MV-4-11 (cell line): Measurements from ENCODE around the gene CABYR.
A peak's percentile ranks its signal among the peaks of the same experiment; 100 is the strongest.

ENCODE experiments used
- DNase-seq: peaks from one replicate; lab custom pipeline; 2025; lab: John Stamatoyannopoulos, UW

The CABYR gene

GRCh38 chr18:24189664-24190346, 50.9 kb downstream of the CABYR start:
- no peak for DNase-seq

DNA sequence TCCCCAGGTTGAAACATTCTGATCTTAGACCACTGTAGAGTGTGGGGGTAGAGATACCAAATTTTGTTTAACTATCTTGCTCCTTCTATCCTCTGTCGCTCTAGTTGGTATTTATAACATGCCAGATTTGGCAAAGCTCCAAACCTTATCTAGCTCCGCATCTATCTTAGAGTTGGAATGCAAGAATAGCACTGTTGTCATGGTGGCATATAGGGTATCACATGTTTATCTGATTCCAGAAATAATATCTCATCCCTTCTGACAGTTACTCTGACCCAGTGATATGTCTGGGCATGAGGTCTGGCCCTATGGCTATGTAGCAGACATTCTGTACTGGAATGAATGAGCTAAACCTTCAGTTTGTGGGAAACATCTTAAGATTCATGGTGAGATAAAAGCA, 51.7 kb downstream of the CABYR start:
- DNase-seq, result no peak

DNA sequence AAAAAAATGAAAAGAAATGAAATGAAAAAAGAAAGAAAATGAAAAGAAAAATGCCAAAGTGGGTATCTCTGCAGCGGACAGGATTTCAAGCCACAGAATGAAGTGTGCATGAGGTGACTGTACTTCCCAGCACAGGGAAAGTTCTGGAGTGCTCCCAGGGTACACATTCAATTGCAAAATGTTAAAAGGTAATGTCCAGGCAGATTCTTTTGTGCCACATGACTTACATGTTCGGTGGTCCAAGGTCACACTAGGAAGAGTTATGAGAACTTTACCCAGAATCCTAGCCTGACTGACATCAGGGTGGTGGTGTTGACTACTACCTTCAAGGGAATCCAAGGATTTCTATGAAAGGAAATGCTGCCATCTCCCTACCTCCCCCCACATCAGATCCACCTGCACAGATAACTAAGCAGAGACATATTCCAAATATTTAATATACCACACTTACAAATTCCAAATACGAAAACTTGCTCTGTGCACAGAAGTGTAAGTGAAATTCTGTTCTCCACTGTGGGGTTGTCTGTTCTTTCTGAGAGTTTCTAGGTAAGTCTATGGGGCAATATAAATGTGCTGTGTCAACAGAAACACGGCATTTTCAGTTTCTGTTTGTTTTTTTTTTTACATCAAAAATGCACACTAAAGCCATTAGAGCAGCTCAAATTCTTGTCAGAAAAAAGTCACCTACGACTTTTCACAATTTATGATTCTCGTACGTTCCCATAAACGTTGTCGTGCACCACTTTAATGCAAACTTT, 56.6 kb downstream of the CABYR start:
- no peak for DNase-seq

DNA sequence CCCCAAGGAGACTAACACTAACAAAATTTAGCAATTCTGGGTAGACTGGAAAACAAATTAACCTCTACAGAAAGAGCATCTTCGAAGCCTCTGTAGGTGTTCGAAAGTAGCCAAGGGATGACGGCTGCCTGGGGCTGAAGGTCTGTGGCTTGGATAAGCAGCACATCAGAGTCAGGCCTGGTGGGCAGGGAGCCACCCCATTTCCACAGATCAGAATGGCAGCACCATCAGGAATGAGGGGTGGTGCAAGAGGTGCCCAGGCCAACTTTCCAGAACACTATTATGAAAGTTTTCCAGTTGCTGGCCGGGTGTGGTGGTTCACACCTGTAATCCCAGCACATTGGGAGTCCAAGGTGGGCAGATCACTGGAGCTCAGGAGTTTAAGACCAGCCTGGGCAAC, 57.9 kb downstream of the CABYR start:
- DNase-seq, result no peak

GRCh38 chr18:24197412-24197811, 58.5 kb downstream of the CABYR start:
- DNase-seq, result no peak

DNA sequence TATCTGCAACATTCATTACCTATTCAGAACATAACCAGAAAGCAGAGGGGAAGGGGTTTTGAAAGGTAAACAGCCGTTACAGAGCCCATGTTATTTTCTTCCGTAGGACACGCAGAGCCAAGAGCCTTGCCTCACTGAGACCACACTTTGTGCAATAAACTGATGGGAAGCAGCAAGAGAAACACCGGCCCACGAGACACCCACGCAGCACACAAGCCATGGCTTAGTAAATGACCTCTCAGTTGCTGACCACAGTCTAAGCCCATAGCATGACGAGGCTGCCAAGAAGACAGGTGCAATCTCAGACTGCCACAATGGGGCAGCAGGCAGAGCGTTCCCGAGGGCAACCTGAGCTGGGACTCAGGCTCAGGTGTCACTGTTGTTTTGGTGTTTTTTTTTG, 59.6 kb downstream of the CABYR start:
- peak; percentile 27 for DNase-seq

DNA sequence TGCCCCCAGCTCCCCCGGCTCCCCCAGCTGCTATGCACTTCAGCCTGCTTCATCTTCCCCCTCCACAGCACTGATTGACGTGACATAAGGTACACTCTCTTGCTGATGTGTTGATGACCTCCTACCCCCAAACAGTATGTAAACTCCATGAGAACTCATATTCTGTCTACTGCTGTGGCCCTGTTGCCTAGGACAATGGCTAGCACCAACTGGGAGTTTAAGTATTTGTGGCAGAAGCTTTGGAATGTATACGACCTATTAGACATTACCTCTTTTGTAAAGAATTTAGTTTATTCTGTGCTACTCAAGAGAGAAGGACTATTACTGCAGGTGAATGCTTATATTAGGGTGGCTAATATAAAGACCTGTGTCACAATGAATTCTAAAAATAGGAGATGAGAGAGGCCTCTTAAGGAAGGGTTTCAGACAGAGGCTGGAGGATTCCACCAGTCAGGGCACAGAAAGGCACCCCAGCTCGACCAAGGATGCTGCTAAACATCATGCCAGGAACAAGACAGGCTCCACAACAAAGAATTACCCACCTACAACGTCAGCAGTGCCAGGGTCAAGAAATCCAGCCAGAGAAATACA, 60.6 kb downstream of the CABYR start:
- no peak for DNase-seq

DNA sequence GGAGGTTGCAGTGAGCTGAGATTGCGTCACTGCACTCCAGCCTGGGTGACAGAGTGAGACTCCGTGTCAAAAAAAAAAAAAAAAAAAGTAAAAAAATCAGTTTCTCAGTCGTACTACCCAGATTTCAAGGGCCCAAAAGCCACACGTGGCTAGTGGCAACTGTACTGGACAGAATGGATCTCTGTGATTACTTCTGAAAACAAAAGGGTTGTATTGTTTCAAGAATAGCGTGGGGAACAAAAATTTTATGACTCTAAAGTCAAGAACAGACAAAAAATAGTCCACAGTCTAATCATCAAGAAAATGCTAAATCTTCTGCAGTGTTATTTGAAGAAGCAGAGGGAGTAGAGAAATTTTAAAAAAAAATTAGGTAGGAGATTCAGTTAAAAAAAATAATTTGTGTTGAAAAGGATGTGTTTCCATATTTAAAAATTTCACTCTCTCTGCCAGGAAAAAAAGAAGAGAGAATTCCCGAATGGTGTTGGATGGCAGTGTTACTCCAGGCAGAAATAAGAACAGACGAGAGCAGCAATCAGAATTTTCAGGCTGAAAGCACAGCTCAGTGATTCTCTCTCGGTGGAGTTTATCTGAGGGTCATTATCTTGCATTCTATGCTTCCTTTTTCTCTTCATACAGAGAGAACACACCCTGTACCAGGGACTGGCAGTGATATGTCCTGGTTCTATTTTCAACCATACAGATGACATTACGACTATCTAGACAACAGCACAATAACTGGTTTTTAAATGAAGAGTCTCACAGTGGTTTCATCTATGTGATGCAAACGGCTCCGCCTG, 61.8 kb downstream of the CABYR start:
- DNase-seq, result no peak

DNA sequence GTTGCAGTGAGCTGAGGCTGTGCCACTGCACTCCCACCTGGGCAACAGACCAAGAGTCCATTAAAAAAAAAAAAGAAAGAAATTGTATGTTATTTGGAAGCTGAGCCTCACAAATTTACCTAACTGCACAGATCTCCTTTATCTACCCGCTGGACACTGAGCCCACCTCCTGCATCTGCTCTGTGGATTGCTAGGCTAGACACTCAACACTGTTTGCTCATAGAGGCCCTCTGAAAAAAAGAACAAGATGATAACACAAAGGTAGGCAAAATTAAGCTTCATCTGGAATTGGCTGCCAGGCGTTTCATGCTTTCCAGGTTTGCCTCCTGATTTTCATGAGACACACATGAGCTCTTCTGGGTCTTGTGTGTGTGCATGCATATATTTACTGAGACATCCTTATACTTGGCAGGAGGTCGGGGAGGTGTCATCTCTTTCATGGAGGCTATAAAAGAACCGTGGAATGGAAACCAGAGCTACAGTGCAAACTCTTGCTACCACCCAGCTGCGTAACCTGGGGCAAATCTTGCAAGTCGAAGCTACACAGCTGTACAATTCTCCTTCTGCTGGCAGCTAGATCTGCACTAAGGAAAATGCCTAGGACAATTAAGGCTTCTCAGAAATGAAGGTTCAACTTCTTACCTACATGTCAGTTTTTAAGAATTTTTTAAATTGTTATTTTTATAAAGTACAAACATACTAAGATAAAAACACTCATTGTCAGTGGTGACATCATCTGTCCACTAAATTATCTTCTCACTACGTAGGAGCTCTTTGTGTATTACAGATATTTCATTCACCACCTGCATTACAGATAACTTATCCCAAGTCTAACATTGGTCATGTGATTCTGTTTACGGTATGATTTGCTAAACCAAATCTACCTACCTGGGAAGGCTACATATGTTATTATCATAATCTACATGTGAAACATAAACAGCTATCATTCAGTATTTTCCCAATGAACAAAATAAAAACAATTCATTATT, 63.1 kb downstream of the CABYR start:
- no peak for DNase-seq

DNA sequence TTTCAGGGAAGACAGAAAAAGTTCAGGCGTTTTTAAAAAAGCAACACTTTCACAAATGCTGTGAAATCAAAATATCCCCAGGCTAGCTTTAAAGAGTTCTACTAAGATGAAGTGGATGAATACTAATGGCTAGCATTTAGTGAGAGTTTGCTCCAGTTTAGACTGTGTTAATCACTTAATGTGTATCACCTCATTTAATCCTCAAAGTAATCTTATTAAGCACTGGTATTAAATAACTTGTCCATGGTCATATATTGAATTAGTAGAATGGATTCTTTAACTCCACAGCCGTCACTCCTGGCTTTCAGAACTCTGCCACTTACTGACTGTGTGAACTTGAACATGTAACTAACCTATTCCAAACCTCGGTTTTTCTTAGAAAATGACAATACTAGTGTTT, 66.0 kb downstream of the CABYR start:
- no peak for DNase-seq

DNA sequence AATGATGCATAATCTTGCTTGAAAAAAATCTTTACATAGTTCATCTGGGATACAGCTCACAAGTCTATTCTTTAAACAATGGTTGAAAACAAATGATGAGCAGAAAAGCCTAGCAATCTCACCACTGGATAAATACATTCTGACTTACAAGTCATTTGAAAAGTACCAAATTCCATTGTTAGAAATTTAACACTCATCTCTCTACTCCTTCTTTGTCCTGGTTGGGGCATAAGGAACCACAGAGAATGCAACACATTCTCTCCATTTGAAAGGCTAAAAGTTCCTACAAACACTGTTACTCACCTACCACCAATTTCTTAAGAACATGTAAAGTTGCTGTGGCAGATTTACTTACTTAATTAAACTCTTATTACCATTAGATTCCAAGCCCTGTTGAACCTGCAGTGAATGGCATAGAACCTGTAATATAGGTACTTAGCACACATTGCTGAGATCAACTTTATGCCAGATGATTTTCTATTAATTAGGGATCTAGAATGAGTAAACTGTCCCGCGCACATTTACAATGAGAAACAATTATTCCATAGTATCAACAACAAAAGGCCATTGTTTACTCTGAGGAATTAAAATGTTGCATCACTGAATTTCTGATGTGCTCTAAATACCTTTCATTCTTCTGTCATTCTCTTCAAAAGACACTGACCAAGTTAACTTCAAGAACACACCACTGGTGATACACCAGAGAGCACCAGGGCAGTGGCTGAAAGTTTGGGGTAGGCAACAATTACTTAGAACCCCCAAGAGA, 69.6 kb downstream of the CABYR start:
- DNase-seq, result no peak

GRCh38 chr18:24209558-24209957, 70.7 kb downstream of the CABYR start:
- no peak for DNase-seq
